ENCODE measurements around the gene POGZ. TPM values are rescaled to one million over a fixed set of nuclear protein-coding genes. Genes with fewer than 3 reads are reported as not detected.
A peak's percentile ranks its signal among the peaks of the same experiment; 100 is the strongest.

Gene POGZ
- total RNA-seq, 4 donors from 2014 or later = 14.1 to 20.2 (median 15.1) TPM

DNA sequence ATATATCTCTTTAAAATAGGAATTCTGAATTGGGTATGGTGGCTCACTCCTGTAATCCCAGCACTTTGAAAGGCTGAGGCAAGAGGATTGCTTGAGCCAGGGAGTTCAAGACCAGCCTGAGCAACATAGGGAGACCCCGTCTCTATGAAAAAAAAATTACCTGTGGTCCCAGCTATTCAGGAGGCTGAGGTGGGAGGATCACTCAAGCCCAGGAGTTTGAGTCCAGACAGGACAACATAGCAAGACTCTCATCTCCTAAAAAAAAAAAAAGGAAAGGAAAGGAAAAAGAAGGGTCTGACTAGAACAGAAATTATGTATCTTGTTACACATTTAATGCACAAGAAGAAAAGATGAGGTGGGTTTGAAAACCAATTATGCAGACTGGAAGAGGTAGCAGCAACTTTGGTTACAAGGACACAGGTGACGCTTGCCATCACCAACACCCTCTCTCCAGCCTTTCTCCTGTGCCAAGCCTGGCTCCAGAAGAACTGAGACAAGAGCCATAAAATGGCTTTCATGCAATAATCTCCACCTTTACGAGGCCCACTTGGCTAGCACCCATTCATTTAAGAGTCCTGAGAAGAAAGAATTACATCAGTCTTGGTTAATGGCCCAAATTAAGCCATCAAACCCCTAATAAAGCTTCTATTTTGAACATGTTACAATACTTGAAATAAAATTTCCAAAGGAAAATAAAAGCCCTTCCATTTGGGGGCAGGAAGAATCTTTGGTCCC is 82.0 kb downstream of the POGZ start:
- Histone ChIP-seq H3K9me3 (no peaks in the 10 kb centered on the region), H3K27me3 (no peaks in the 10 kb centered on the region), H3K4me1 (peaks cover under 1 to 8% of the 10 kb centered on the region in 2 donors), H3K27ac (no peak overlapping the region), H3K36me3 (no peaks in the 10 kb centered on the region), H3K4me3 (no peak overlapping the region)
- ATAC-seq = no peak
- intact Hi-C loops (cut with DNase I; ENCODE audit: low total_unique reads) = no loop called here
- TF ChIP-seq CTCF (IDR thresholded peaks at IDR 0.05 in 4 of 5, conservative IDR thresholded peaks at IDR 0.05 in 1 of 5) (no peak), POLR2A (IDR thresholded peaks at IDR 0.05) (no peak)
- in situ Hi-C loops (cut with MboI; ENCODE audit: low sequenced_read_pairs in 4 of 4) = no loop called here
- DNase-seq = no peak

- Histone ChIP-seq H3K4me3 (no peak overlapping the region), H3K9me3 (no peaks in the 10 kb centered on the region), H3K27ac (peak overlapping the region in 1 of 4 donors; percentile 85), H3K36me3 (peaks cover 0 to 4% of the 10 kb centered on the region in 2 donors), H3K27me3 (no peaks in the 10 kb centered on the region), H3K4me1 (peaks cover 31 to 45% of the 10 kb centered on the region in 2 donors)
- intact Hi-C loops (cut with DNase I; ENCODE audit: low total_unique reads) (no loop called here), in situ Hi-C loops (cut with MboI; ENCODE audit: low sequenced_read_pairs in 4 of 4) (no loop called here)
- no peak for ATAC-seq
- no peak for DNase-seq
- TF ChIP-seq CTCF (IDR thresholded peaks at IDR 0.05 in 4 of 5, conservative IDR thresholded peaks at IDR 0.05 in 1 of 5) (no peak), POLR2A (IDR thresholded peaks at IDR 0.05) (no peak)
These were observed 86.1 kb downstream of the POGZ start for GRCh38 chr1:151373196-151373595.

- in situ Hi-C loops (cut with MboI; ENCODE audit: low sequenced_read_pairs in 4 of 4) = no loop called here
- peak; percentile 74 to 78 for DNase-seq
- peak within 1 kb of the TSS; percentile 79 to 85 (median 84) for H3K27ac ChIP-seq
- intact Hi-C loops (cut with DNase I; ENCODE audit: low total_unique reads) = no loop called here
- peak; percentile 78 to 82 for ATAC-seq
- peaks cover 40 to 54% of the 10 kb centered on the region in 2 donors for H3K4me1 ChIP-seq
- peaks cover 0 to 4% of the 10 kb centered on the region in 2 donors for H3K36me3 ChIP-seq
- TF ChIP-seq CTCF (IDR thresholded peaks at IDR 0.05 in 4 of 5, conservative IDR thresholded peaks at IDR 0.05 in 1 of 5) = no peak
- peak; percentile 59 to 82 for TF ChIP-seq POLR2A (IDR thresholded peaks at IDR 0.05)
- no peaks in the 10 kb centered on the region for H3K27me3 ChIP-seq
- H3K4me3 ChIP-seq = peak within 1 kb of the TSS; percentile 53 to 63 (median 60)
- no peaks in the 10 kb centered on the region for H3K9me3 ChIP-seq
These were observed 87.0 kb downstream of the POGZ start, which contains the start of gene SELENBP1 for GRCh38 chr1:151372058-151372934. Gene SELENBP1 (minus strand): TSS chr1:151372705. CDS start chr1:151372641, 64 bp downstream.

GRCh38 chr1:151371370-151372057 is 87.8 kb downstream of the POGZ start:
- peak overlapping the region; percentile 53 to 63 (median 60) for H3K4me3 ChIP-seq
- peaks cover 40 to 54% of the 10 kb centered on the region in 2 donors for H3K4me1 ChIP-seq
- H3K27ac ChIP-seq = peak overlapping the region; percentile 79 to 85 (median 84)
- no peaks in the 10 kb centered on the region for H3K9me3 ChIP-seq
- in situ Hi-C loops (cut with MboI; ENCODE audit: low sequenced_read_pairs in 4 of 4) = no loop called here
- no peaks in the 10 kb centered on the region for H3K27me3 ChIP-seq
- intact Hi-C loops (cut with DNase I; ENCODE audit: low total_unique reads) = loop anchor here (2.0 kb wide), 1 partner anchor 27 kb away; the partner anchor contains the start of gene PSMB4
- DNase-seq (peak; percentile 55 to 69), ATAC-seq (peak; percentile 61 to 63)
- peaks cover 0 to 7% of the 10 kb centered on the region in 2 donors for H3K36me3 ChIP-seq
- no peak for TF ChIP-seq CTCF (IDR thresholded peaks at IDR 0.05 in 4 of 5, conservative IDR thresholded peaks at IDR 0.05 in 1 of 5)
- TF ChIP-seq POLR2A (IDR thresholded peaks at IDR 0.05) = no peak

Data from gastrocnemius medialis (tissue), 4 donors.